ENCODE measurements around the gene TSPYL2.

- TF ChIP-seq CTCF (IDR thresholded peaks at IDR 0.05 in 8 of 11, conservative IDR thresholded peaks at IDR 0.05 in 3 of 11) (no peak), POLR2A (IDR thresholded peaks at IDR 0.05) (no peak), POLR2AphosphoS5 (IDR thresholded peaks at IDR 0.05) (no peak)
These were observed 51.2 kb downstream of the TSPYL2 start for GRCh38 chrX:53133400-53133799.

Measured in spleen (tissue), 7 donors.